NCI-H2196 (cell line): Measurements from ENCODE around the gene SLC29A4.

Experiments used
- DNase-seq: peaks from one replicate; lab custom pipeline; 2025; ENCODE audit not compliant: unreplicated experiment; lab: John Stamatoyannopoulos, UW

SLC29A4 gene

GRCh38 chr7:5350600-5351385 lies 68.0 kb downstream of the SLC29A4 start:
- DNase-seq: no peak

GRCh38 chr7:5351507-5352265 lies 68.9 kb downstream of the SLC29A4 start:
- no peak for DNase-seq

- DNase-seq: no peak
These were observed 69.8 kb downstream of the SLC29A4 start for GRCh38 chr7:5352440-5353010.

- DNase-seq: peak; percentile 89
These were observed 71.9 kb downstream of the SLC29A4 start for GRCh38 chr7:5354460-5355232.
